B cell (primary cell): ENCODE results near the gene MEIS2. TPM values are rescaled to one million over a fixed set of nuclear protein-coding genes. Genes with fewer than 3 reads are reported as not detected.

ENCODE experiments used
- ATAC-seq: fragments of 200-7000 bp; cut with Tn5 transposase; one replicate; pipeline ENCODE4 v1.10.0; 2021; ENCODE audit warnings: low read depth, mild to moderate bottlenecking, moderate number of reproducible peaks, moderate library complexity
- CTCF ChIA-PET: fragments of 350-600 bp; sonication (Branson Sonifier 250); formaldehyde crosslinking; loops from one replicate; lab custom pipeline; 2021; ENCODE audit warnings: antibody characterized with exemption, inconsistent platforms; lab: Charles Lee
- POLR2A ChIA-PET: fragments of 350-600 bp; sonication (Branson Sonifier 250); formaldehyde crosslinking; loops from one replicate; lab custom pipeline; 2021; ENCODE audit warnings: antibody characterized with exemption; lab: Charles Lee
- DNase-seq: peaks from one replicate; pipeline ENCODE4 v3.0.0; 2013
- H2AFZ ChIP-seq: 2 replicates; pipeline ENCODE4 v1.6.1; 2012; ENCODE audit warnings: mild to moderate bottlenecking, low read depth, low read length; ENCODE audit not compliant: insufficient read depth, poor library complexity, severe bottlenecking
- H3K27ac ChIP-seq, 2 donors: 1 replicate in 1 of 2; 2 replicates in 1 of 2; pipeline ENCODE4 v1.5.1; 2012 to 2013; ENCODE audit warnings: low read length in 2 of 2, mild to moderate bottlenecking in 2 of 2, moderate library complexity in 1 of 2
- H3K27me3 ChIP-seq, 4 experiments: fragments of 200-600 bp in 1 of 4; sonication (generic) in 1 of 4; replicated peaks in 1 of 4; 1 replicate in 2 of 4; 2 replicates in 2 of 4; pipeline versions ENCODE4 v1.6.1 to v1.7.0; 2013 to 2016; ENCODE audit warnings: low read length in 3 of 4, mild to moderate bottlenecking in 2 of 4, mixed read lengths in 1 of 4, moderate library complexity in 1 of 4; ENCODE audit not compliant: insufficient read depth in 4 of 4, control insufficient read depth in 3 of 4; ENCODE audit errors: control extremely low read depth in 1 of 4
- H3K36me3 ChIP-seq, 2 experiments: replicated peaks in 1 of 2; 1 replicate in 1 of 2; 2 replicates in 1 of 2; pipeline versions ENCODE4 v1.6.1 to v1.7.1; 2013; ENCODE audit warnings: low read length in 1 of 2; ENCODE audit not compliant: insufficient read depth in 2 of 2, control insufficient read depth in 1 of 2; ENCODE audit errors: control extremely low read depth in 1 of 2, extremely low read depth in 1 of 2
- H3K4me1 ChIP-seq, 2 donors: fragments of 200-600 bp in 1 of 2; sonication (generic) in 1 of 2; 1 replicate in 1 of 2; 2 replicates in 1 of 2; pipeline versions ENCODE4 v1.5.1 to v1.6.1; 2013 to 2017; ENCODE audit warnings: low read length in 2 of 2; ENCODE audit not compliant: control insufficient read depth in 2 of 2, insufficient read depth in 2 of 2
- H3K4me2 ChIP-seq: replicated peaks from 2 replicates; pipeline ENCODE3; 2012; ENCODE audit warnings: mild to moderate bottlenecking, low read depth, low read length; ENCODE audit not compliant: poor library complexity, severe bottlenecking
- H3K4me3 ChIP-seq, 5 experiments: fragments of 200-600 bp in 1 of 5; sonication (generic) in 1 of 5; 1 replicate in 3 of 5; 2 replicates in 2 of 5; pipeline versions ENCODE4 v1.5.1 to v1.7.0; 2011 to 2016; ENCODE audit warnings: low read length in 4 of 5, mild to moderate bottlenecking in 4 of 5, low read depth in 2 of 5, control low read depth in 1 of 5, moderate library complexity in 1 of 5; ENCODE audit not compliant: insufficient read depth in 1 of 5; ENCODE audit errors: control extremely low read depth in 1 of 5, extremely low read depth in 1 of 5
- H3K79me2 ChIP-seq: fragments of 200-600 bp; sonication (generic); one replicate; pipeline ENCODE4 v1.6.0; 2016; ENCODE audit warnings: low read length; ENCODE audit not compliant: control insufficient read depth, insufficient read depth
- H3K9ac ChIP-seq: fragments of 200-600 bp; sonication (generic); 2 replicates; pipeline ENCODE4 v1.6.1; 2017; ENCODE audit warnings: mild to moderate bottlenecking, low read length, moderate library complexity
- H3K9me3 ChIP-seq, 3 donors: one replicate each; pipeline versions ENCODE4 v1.6.1 to v1.7.1; 2013; ENCODE audit warnings: low read length in 2 of 3; ENCODE audit not compliant: control insufficient read depth in 2 of 3, insufficient read depth in 1 of 3; ENCODE audit errors: control extremely low read depth in 1 of 3
- H4K20me1 ChIP-seq: 2 replicates; pipeline ENCODE4 v1.6.0; 2012; ENCODE audit warnings: mild to moderate bottlenecking, low read length; ENCODE audit not compliant: insufficient read depth, control insufficient read depth, poor library complexity, severe bottlenecking
- H3K27ac Mint-ChIP-seq: one replicate; pipeline ENCODE4 v1.8.0; 2021; ENCODE audit warnings: mixed read lengths
- H3K27me3 Mint-ChIP-seq: one replicate; pipeline ENCODE4 v1.8.0; 2021; ENCODE audit warnings: mixed read lengths
- H3K4me1 Mint-ChIP-seq: one replicate; pipeline ENCODE4 v1.8.0; 2021; ENCODE audit warnings: mixed read lengths
- H3K4me3 Mint-ChIP-seq: one replicate; pipeline ENCODE4 v1.8.0; 2021; ENCODE audit warnings: mixed read lengths
- H3K9me3 Mint-ChIP-seq: one replicate; pipeline ENCODE4 v1.8.0; 2022; ENCODE audit warnings: mixed read lengths; ENCODE audit not compliant: insufficient read depth
- EZH2 ChIP-seq: IDR thresholded peaks from 2 replicates; pipeline ENCODE4 v1.6.1; 2012; ENCODE audit warnings: borderline replicate concordance, low read depth, mild to moderate bottlenecking, moderate library complexity, low read length; ENCODE audit not compliant: insufficient read depth, poor library complexity, severe bottlenecking
- WGBS: methylation state at CpG from one replicate; pipeline ENCODE4 v1.1.5; 2013; ENCODE audit warnings: missing lambda C conversion rate; ENCODE audit not compliant: insufficient coverage; 5-methylcytosine and 5-hydroxymethylcytosine counted together
- intact Hi-C: fragments of 100-400 bp; cut with micrococcal nuclease; formaldehyde crosslinking; loops from one replicate; pipeline ENCODE4 v1.10.0; 2022
- polyA plus RNA-seq: library from polyadenylated mRNA; depleted of rRNA; stranded (reverse); fragments of >200 nt; gene quantifications from 2 replicates; pipeline ENCODE4 v1.2.3, GENCODE V29; 2012
- total RNA-seq, 2 donors: library from RNA; stranded (reverse); fragments of 120-200 nt in 1 of 2; gene quantifications; 1 replicate in 1 of 2; 2 replicates in 1 of 2; pipeline versions ENCODE4 v1.2.3 to v1.2.4, GENCODE V29; 2013 to 2022
- TF ChIP-seq, protein P1 (sequence below): fragments of 200-600 bp; IDR thresholded peaks from one replicate; pipeline ENCODE4 v1.8.0; 2022; ENCODE audit warnings: antibody characterized with exemption, mild to moderate bottlenecking

The MEIS2 gene
- total and polyA plus RNA-seq, 2 donors (not counting 1 experiment from before 2014, with no cell fraction given) = 0.22 TPM; not detected in 1

DNA sequence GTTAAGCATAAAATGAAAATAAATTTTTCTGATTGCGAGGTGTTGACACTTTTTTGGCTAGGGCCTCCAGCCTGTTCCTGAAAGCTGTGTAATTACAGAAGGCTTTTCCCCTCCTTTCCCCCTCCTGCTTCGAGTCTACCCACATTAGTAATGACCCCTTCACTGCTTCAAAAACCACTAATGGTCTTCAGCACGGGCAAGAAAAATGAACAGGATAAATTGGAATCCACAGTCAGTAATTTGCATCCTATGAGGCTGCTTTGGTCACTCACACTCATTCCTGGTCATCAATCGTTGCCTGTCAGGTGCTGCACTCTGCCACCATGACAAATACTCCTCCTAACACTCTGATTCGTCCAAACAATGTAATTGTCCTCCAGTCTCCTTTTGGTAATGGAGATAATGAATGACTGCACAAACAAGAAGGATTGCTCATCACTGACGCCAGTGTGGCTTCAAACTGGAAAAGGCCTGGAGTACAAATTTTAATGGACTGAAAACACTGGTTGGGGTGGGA lies 148.6 kb downstream of the MEIS2 start:
- Histone ChIP-seq H2AFZ (no peak overlapping the region), H3K9ac (no peak overlapping the region), H3K4me3 (no peak overlapping the region), H3K27ac (no peak overlapping the region), H3K36me3 (no peaks in the 10 kb centered on the region), H4K20me1 (no peaks in the 10 kb centered on the region), H3K27me3 (no peaks in the 10 kb centered on the region), H3K79me2 (no peaks in the 10 kb centered on the region), H3K4me1 (no peaks in the 10 kb centered on the region), H3K4me2 (no peak overlapping the region), H3K9me3 (no peaks in the 10 kb centered on the region)
- Mint-ChIP-seq H3K27ac (no peak overlapping the region), H3K4me3 (no peak overlapping the region), H3K27me3 (no peaks in the 10 kb centered on the region), H3K4me1 (no peaks in the 10 kb centered on the region), H3K9me3 (no peaks in the 10 kb centered on the region)
- ATAC-seq (no peak), DNase-seq (no peak)
- ChIA-PET POLR2A (no interaction called here), CTCF (no interaction called here)
- 28% methylated on average over 3 of the region's 6 CpGs for WGBS
- TF ChIP-seq, protein P1, sequence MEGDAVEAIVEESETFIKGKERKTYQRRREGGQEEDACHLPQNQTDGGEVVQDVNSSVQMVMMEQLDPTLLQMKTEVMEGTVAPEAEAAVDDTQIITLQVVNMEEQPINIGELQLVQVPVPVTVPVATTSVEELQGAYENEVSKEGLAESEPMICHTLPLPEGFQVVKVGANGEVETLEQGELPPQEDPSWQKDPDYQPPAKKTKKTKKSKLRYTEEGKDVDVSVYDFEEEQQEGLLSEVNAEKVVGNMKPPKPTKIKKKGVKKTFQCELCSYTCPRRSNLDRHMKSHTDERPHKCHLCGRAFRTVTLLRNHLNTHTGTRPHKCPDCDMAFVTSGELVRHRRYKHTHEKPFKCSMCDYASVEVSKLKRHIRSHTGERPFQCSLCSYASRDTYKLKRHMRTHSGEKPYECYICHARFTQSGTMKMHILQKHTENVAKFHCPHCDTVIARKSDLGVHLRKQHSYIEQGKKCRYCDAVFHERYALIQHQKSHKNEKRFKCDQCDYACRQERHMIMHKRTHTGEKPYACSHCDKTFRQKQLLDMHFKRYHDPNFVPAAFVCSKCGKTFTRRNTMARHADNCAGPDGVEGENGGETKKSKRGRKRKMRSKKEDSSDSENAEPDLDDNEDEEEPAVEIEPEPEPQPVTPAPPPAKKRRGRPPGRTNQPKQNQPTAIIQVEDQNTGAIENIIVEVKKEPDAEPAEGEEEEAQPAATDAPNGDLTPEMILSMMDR = no peak
- no peak for TF ChIP-seq EZH2
- intact Hi-C loops = no loop called here

DNA sequence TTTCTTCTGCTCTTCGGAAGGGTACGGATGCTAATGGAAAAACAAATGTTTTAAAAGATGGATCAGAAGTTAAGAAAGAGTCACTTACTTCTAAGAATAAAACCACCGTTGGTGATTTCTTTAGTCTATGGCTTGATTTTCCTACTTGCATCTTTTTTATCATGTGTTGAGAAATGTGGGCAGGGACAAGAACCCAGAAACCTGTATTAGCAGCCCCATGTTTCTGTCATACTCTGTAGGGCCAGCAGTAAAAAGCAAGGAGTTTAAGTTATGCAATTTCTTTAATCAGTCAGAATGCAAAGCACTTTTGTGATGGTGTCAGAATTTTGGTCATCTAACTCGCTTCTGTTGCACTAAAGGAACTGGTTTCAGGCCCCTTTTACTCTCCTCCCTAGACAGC lies 150.0 kb downstream of the MEIS2 start:
- 100% methylated on average over 1 of the region's 4 CpGs for WGBS
- ChIA-PET POLR2A (no interaction called here), CTCF (no interaction called here)
- H3K36me3 ChIP-seq = no peaks in the 10 kb centered on the region
- no peak overlapping the region for H3K27ac ChIP-seq
- intact Hi-C loops = no loop called here
- Mint-ChIP-seq H3K4me3 (no peak overlapping the region), H3K9me3 (no peaks in the 10 kb centered on the region), H3K4me1 (no peaks in the 10 kb centered on the region), H3K27me3 (no peaks in the 10 kb centered on the region), H3K27ac (no peak overlapping the region)
- no peaks in the 10 kb centered on the region for H3K4me1 ChIP-seq
- H3K79me2 ChIP-seq = no peaks in the 10 kb centered on the region
- no peak overlapping the region for H3K4me2 ChIP-seq
- H3K4me3 ChIP-seq = no peak overlapping the region
- H3K27me3 ChIP-seq = no peaks in the 10 kb centered on the region
- no peaks in the 10 kb centered on the region for H4K20me1 ChIP-seq
- TF ChIP-seq, protein P1 = no peak
- no peak for TF ChIP-seq EZH2
- H2AFZ ChIP-seq = no peak overlapping the region
- no peaks in the 10 kb centered on the region for H3K9me3 ChIP-seq
- H3K9ac ChIP-seq = no peak overlapping the region
- DNase-seq (no peak), ATAC-seq (no peak)
